NK-92 (cell line): Measurements from ENCODE around the gene SHMT2.

ENCODE experiments used
- DNase-seq: peaks from one replicate; lab custom pipeline; 2025; ENCODE audit not compliant: unreplicated experiment; lab: John Stamatoyannopoulos, UW

Gene SHMT2

DNA sequence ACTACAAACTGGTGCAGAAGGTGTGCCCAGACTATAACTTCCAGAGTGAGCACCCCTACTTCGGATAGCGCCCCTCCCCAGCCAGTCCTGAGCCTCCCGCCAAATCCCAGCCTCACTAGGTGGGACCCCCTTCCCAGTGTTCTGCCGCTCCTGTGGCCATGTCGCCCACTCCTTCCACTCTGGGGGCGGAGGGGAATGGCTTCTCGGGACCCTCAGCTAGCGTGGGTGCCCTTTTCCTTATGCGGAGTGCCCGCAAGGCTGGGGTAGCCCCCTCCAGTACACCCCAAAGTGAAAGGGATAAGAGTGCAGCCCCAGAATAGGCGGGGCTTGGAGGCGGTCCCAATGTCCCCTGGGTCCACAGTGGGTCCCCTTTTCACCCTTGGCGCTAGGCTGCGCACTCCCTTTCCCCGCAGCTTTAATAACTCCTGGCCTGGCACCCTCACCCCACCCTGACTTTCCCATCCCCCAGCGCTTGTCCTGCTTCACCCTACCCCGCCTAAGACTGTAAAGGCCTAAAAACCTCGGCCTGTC lies 3.8 kb upstream of the SHMT2 start:
- no peak for DNase-seq

DNA sequence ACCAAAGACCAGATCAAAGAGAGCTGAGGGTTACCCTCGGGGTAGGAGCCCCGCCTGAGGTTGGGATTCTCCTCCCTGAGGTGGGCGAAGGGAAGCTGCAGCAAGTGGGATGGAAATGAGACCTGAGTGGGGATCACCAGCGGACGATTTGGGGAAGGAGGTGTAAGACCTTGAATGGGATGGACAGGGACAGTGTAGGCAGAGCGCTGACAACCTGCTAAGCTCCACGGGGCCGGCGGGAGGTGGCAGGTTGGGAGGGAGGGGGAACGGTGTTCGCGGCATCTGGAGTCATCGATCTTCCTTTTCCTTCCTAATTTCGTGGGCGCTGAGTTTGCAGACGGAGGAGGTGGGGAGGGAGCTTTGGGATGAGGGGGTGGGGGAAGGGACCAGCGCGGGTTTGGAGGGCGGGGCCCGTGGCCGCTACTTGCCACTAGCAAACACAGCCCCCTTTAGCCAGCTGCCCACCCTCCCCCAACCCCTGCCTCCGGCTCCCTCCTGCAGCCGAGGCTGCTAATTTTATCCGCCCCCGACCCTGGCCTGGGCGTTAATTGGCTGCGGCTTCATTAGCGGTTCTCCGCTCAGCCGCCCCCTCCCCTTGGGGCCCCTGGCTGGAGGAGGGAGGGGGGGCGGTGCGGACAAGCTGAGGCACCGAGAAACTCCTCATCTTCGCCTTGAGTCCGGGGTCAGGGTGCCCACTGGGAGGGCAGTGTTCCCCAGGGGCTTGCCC lies 2.8 kb upstream of the SHMT2 start:
- no peak for DNase-seq

DNA sequence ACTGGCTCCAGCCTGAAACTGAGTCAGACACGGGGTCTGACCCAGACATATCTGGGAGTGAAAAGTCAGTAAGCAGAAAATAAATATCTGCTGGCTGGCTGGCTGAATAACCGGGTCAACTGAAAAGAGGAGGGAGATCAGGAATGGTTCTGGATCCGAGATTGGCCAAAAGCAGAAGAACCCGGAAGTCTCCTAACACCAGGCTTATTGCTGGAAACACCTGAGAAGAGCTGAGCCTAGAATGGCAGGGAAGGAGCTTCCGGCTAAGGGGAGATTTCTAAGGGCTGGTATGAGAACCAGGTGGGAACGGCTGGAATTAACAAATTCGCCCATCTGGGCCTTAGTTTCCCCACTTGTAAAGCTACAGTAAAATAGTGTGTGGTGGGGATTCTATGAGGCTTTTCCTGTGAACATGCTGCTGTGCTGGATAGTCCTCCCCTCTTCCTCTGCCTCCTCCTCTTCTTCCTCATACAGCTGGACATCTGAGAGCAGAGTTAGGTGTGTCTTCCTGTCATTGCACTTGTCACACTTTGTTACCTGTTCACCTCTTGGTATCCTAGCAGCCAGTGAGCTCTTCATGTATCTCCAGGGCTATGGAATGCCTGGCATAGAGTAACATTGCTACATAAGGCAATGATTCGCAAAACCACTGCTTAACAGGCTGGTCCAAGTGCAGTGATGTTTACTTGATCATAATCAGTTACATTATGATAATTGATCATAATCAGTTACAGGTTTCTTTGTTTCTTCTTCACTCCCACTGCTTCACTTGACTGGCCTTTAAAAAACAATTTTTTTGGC lies 2.0 kb upstream of the SHMT2 start:
- DNase-seq: no peak

DNA sequence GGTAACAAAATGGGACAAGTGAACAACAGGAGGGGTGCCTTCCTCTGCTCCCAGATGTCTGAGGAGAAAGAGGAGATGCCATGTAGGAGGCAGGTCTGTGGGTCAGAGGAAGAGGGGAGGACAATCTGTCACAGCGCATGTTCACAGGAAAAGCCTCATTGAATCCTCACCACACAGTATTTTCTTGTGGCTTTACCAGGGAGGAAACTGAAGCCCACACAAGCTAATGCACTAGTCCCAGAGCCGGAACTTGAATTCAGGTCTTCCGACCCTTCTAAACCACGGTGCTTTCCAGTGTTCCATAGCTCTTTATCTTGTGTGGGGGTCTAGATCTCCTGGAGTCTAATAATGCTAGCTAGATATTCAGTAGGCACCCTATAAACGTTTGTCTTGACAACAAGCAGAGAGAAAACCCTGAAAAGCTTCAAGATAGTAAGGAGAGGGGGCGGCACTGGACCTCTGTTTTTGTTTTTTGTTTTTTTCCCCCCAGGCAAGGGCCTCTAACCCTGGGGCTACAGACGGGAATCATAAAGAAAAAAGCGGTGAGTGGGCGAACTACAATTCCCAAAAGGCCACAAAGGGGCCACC lies 371 bp upstream of the SHMT2 start:
- no peak for DNase-seq

DNA sequence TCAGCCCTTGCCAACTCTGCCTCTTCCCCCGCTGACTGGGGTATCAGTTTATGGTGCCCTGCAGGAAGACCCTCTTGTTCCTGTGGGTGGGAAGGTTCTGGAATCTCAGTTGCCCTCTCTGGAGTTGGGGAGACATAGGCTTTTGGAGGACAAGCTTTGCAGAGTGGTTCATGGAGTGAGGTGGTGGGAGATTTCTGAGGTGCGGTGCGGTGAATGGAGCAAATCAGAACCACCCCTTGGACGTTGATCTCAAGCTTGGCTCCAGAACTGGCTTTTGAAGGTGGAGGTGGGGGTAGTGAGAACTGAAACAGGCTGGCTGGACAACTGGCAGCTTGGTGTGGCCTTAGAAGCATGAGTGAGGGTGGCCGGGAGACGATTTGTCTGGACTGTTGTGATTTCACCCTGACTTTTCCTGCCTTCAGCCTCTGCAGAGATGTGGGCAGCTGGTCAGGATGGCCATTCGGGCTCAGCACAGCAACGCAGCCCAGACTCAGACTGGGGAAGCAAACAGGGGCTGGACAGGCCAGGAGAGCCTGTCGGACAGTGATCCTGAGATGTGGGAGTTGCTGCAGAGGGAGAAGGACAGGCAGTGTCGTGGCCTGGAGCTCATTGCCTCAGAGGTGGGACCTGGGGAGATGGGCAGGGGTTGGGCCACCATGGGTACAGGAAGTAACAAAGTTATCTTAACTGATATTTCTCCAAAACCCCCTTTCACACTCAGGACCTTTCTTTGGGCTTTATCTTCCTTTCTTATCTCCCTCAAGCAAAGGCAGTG lies 1.1 kb downstream of the SHMT2 start:
- DNase-seq: no peak

DNA sequence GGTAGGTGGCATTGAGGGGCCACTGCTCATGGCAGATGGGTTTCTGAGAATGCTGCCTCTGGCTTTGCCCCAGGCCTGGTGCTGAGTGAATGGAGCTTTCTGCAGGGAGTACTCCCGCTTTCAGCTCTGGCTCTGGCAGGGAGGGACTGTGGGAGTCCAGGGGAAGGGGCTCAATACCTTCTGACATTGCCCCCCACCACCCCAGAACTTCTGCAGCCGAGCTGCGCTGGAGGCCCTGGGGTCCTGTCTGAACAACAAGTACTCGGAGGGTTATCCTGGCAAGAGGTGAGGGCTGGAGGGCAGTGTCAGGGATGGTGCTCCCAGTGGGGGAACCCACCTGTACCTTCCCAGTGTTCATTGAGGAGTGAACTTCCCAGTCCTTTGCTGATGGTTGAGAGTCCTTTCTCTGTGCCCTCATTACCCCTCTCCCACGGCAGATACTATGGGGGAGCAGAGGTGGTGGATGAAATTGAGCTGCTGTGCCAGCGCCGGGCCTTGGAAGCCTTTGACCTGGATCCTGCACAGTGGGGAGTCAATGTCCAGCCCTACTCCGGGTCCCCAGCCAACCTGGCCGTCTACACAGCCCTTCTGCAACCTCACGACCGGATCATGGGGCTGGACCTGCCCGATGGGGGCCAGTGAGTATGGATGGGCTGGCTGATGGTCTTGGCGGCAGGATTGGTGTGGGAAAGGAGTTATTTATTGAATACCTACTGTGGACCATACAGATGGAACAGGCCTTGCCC lies 1.9 kb downstream of the SHMT2 start:
- DNase-seq: no peak

DNA sequence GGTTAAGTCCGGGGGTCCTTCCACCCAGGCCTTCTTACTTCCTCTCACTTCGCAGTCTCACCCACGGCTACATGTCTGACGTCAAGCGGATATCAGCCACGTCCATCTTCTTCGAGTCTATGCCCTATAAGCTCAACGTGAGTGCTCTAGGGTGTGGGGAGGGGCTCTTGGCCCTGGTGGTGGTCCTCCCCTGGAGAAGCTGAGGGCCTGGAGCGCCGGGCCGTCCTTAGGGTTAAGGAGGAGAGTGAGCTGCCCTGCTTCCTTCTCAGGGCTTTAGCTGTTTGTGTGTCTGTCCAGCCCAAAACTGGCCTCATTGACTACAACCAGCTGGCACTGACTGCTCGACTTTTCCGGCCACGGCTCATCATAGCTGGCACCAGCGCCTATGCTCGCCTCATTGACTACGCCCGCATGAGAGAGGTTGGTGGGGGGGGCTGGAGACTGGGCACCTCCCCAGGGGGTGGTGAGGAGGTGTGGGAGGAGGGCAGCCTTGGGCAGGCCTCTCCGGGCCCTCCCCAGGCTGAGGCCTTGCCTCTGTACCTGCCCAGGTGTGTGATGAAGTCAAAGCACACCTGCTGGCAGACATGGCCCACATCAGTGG lies 2.7 kb downstream of the SHMT2 start:
- no peak for DNase-seq

DNA sequence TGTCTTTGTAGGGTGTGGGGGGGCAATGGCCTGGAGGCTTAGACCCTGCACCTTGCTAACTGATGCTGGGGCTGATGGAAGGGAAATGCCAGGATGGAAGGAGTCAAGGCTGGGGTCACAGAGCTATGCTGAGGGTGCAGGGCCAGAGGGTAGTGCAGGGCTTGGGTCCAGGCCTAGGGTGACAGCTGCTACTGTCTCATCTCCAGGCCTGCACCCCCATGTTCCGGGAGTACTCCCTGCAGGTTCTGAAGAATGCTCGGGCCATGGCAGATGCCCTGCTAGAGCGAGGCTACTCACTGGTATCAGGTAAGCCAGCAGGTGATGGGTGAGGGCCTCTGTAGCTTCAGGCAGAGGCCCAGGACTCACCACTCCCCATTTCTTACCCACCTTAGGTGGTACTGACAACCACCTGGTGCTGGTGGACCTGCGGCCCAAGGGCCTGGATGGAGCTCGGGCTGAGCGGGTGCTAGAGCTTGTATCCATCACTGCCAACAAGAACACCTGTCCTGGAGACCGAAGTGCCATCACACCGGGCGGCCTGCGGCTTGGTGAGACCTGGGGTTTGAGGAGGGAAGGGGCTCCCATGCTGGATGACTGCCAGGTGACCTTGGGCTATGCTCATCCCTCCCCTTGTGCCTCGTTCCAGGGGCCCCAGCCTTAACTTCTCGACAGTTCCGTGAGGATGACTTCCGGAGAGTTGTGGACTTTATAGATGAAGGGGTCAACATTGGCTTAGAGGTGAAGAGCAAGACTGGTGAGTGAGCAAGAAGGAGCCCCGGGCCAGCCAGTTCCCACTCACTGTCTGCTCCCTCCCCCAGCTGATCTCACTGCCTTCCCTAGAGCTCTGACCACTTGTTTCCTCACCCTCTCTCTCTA lies 4.1 kb downstream of the SHMT2 start:
- DNase-seq: no peak

DNA sequence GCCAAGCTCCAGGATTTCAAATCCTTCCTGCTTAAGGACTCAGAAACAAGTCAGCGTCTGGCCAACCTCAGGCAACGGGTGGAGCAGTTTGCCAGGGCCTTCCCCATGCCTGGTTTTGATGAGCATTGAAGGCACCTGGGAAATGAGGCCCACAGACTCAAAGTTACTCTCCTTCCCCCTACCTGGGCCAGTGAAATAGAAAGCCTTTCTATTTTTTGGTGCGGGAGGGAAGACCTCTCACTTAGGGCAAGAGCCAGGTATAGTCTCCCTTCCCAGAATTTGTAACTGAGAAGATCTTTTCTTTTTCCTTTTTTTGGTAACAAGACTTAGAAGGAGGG lies 4.7 kb downstream of the SHMT2 start:
- DNase-seq: no peak

DNA sequence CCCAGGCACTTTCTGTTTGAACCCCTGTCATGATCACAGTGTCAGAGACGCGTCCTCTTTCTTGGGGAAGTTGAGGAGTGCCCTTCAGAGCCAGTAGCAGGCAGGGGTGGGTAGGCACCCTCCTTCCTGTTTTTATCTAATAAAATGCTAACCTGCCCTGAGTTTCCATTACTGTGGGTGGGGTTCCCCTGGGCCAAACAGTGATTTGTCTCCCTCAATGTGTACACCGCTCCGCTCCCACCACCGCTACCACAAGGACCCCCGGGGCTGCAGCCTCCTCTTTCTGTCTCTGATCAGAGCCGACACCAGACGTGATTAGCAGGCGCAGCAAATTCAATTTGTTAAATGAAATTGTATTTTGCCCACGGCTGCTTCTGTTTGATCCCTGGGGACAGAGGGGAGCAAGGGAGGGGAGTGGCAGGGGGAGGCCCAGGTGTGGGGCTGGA lies 5.1 kb downstream of the SHMT2 start:
- DNase-seq: no peak

DNA sequence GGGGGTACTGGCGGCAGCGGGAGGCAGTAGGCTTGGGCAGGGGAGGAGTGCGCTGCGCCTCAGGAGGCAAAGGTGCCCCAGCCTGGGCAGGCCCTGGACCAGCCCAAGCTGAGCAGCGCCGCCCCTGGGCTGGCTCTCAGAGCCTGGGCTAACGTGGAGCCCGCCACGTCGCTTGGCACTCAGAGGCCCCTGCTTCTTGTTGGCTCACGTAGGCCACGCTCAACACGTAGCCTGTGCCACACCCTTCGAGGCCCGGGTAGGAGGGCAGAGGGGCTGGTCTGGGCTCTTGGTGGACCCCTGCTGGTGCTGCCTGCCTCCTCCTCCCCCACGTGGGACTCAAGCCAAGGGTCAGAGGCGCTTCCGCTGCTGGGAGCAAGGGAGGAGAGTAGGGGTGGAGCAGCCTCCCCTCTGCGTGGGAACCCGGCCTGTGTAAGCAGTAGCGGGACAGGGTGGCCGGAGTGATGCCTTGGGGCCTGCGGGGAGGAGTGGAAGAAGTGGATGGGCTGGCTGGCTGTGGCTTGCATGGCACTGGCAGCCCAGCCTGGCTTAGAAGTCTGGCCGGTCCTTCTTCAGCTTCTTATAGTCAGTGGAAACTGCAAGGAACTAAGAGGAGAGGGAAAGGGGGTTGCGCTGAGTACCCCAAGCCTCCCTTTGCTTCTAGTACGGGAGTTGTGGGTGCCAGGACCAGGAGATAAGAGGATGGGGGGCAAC lies 5.7 kb downstream of the SHMT2 start:
- no peak for DNase-seq

DNA sequence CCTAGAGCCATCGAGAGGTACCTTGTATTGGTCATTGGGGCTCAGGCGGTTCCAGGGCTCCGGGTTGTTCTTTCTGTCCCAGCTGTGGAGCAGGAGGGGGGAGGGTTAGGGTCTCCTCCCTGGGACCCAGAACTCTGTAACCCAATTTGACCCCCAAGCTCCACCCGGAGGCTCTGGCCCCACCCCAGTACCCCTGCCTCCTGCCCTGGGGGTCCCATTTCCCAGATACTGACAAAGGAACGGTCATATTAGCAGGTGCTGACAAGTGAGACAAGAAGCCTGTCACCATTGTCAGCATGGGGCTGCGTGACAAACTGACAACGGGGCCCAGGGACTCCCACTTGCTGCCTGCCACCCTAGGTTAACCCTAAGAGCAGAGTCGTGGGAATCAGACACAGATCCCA lies 6.2 kb downstream of the SHMT2 start:
- DNase-seq: no peak

DNA sequence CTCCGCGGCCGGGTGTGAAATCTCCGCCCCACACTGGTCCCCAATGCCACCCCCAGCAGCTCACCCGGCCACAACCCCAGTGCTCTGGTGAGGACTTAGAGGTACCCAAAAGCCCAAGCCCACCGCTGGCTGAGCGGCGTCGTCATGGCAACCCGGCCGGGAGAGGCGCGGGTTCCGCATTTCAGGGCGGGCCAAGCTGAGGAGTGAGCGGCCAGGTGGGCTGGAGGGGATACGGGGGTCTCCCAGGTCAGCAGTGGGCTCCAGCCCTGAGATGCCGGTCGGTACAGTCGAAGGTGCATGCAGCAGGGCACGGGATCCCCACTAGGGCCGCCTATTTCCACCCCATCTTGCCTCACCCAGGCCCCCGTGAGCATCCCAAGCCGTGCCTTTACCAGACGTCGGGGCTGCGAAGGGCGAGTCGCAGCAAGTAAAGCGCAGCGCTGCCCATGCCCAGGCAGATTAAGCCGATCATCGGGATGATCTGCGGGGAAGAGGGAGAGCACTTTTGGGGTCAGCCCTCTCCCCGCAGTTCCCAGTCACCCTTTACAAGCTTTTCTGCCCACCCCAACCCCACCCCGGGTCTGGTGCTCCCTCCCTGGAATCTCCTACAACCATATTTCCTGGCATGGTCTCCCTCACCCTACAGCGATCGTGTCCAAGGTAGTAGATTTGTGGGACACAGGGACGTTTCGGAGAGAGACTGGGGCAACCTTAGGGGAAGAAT lies 6.9 kb downstream of the SHMT2 start:
- DNase-seq: no peak

DNA sequence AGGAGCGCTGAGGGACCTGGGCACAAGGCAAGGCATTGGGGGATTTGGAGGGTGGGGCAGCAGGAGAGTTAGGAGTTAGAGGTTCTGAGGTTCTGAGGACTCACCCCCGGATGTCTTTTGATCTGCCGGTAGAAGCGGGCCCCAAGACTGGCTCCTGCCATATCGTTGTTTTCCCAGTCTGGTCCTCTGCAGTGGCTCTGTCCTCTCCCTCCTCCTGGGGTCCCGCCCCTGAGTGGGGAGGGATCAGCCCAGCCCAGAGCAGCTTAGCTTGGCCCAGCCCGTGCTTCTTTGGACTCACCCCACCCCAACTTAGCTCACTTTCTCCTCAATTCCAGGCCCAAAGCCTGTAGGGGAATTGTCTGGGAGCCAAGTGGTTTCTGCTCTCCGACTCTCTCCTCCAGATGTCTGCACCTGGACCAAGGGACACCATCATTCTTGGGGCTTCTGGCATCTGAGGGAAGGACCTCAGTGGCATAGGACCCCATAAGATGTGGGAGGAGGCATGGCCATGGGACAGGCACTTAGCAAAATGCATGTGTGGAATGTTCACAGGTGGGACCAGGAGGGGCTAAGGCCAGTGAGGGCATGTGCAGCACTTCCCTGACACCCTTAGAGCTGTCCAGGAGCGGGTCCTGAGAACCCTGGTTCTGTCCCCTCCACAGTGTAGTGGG lies 7.5 kb downstream of the SHMT2 start:
- no peak for DNase-seq

DNA sequence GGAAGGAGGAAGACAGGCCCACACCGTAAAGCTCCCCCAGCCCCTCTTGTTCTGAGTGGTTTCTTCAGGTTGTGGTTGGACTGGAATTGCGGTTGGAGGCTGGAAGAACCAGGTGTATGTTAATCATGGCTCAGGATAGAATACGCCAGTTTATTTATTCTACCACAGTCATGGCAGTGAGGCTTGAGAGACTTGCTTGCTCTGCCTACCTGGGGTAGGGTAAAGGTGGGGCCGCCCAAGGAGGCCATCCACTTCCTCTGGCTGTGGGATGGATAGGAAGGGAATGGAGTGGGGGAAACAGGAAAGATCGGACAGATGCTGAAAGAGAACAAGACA lies 8.1 kb downstream of the SHMT2 start:
- DNase-seq: no peak

DNA sequence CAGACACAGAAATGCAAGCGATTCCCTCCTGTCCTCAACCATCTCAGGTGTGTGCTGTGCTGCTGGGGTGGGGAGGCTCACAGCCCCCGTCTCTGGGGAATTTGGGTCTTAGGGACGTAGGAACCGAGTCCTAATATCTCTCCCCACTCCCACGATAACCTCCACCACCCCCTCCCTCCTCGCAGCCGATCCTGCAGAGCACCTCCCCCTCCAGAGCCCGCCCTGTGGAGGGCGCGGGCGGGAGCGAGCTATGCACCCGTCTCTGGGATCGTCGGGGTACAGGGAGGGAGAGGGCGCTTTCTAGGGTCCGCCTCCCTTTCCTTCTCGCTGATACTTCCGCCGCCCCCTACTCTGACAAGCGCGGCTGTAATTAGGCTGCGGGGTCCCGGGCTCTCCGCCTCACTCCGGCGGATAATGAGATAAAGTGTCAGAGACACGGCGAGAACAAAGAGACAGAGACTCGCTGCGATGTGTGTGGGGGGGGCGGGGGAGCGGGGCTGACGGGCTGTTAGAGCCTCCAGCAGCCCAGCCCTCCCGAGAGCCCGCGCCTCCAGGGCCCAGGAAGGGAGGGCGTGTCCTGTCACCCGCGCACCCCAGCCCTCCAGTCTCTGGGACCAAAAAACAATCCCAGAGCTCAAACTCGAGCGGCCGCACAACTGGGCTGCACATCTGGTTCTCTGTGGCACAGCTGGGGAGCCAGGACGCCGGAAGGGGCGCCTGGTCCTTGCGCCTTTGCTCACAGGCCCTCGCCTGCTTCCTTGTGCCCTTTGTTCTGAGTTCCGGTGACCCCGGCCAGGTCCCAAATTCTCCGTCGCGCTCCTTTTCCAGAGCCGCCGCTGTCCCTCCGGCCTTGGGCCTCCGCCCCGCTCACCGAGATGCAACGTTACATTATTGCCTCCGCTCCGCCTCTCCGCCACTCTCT lies 8.7 kb downstream of the SHMT2 start:
- no peak for DNase-seq
